Osteoblast (primary cell): ENCODE data around the gene RANBP10. TPM values are rescaled to one million over a fixed set of nuclear protein-coding genes. Genes with fewer than 3 reads are reported as not detected.

ENCODE experiments used
- DNase-seq: peaks from one replicate; pipeline ENCODE4 v3.0.0; 2011; ENCODE audit warnings: low spot score, mixed read lengths; ENCODE audit not compliant: insufficient read length; ENCODE audit errors: missing footprints
- H2AFZ ChIP-seq: 2 replicates; pipeline ENCODE4 v1.6.0; 2011; ENCODE audit warnings: mild to moderate bottlenecking, low read length
- H3K27ac ChIP-seq: 2 replicates; pipeline ENCODE4 v1.5.1; 2011; ENCODE audit warnings: mild to moderate bottlenecking, low read depth, low read length, moderate library complexity
- H3K27me3 ChIP-seq: 2 replicates; pipeline ENCODE4 v1.6.0; 2012; ENCODE audit warnings: mild to moderate bottlenecking, control low read depth, inconsistent platforms, low read length, moderate library complexity; ENCODE audit not compliant: insufficient read depth
- H3K36me3 ChIP-seq: 2 replicates; pipeline ENCODE4 v1.5.1; 2011; ENCODE audit warnings: mild to moderate bottlenecking, low read length, control low read depth, moderate library complexity; ENCODE audit not compliant: insufficient read depth
- H3K4me1 ChIP-seq: 2 replicates; pipeline ENCODE4 v1.5.1; 2011; ENCODE audit warnings: mild to moderate bottlenecking, low read length, control low read depth, moderate library complexity; ENCODE audit not compliant: insufficient read depth
- H3K4me2 ChIP-seq: 2 replicates; pipeline ENCODE4 v1.6.0; 2011; ENCODE audit warnings: mild to moderate bottlenecking, low read length; ENCODE audit not compliant: insufficient read depth
- H3K4me3 ChIP-seq: fragments of 200-600 bp; sonication (generic); 3 replicates; pipeline ENCODE4 v1.5.1; 2012; ENCODE audit warnings: mild to moderate bottlenecking, low read length, inconsistent platforms; ENCODE audit not compliant: insufficient read depth
- H3K79me2 ChIP-seq: 2 replicates; pipeline ENCODE4 v1.6.0; 2012; ENCODE audit warnings: mild to moderate bottlenecking, low read length, control low read depth, inconsistent platforms; ENCODE audit not compliant: insufficient read depth
- H3K9me3 ChIP-seq: 2 replicates; pipeline ENCODE4 v1.5.1; 2011; ENCODE audit warnings: low read depth, low read length, control low read depth
- H4K20me1 ChIP-seq: 2 replicates; pipeline ENCODE4 v1.6.0; 2012; ENCODE audit warnings: mild to moderate bottlenecking, low read length, control low read depth; ENCODE audit not compliant: insufficient read depth
- CTCF ChIP-seq: IDR thresholded peaks from 2 replicates; pipeline ENCODE4 v1.5.1; 2011; ENCODE audit warnings: mild to moderate bottlenecking, low read depth, low read length, moderate library complexity; ENCODE audit errors: extremely low read depth
- total RNA-seq: library from RNA; depleted of rRNA; stranded (reverse); fragments of >200 nt; gene quantifications from 2 replicates; pipeline ENCODE4 v1.2.3, GENCODE V29; 2012

Gene RANBP10
- total RNA-seq, 1 donor, result 5.4 TPM

- Histone ChIP-seq H3K79me2 (no peaks in the 10 kb centered on the region), H3K27ac (no peak overlapping the region), H3K4me2 (no peak overlapping the region), H2AFZ (no peak overlapping the region), H3K4me1 (peaks cover 6% of the 10 kb centered on the region), H3K27me3 (no peaks in the 10 kb centered on the region), H4K20me1 (peaks cover 3% of the 10 kb centered on the region), H3K36me3 (peaks cover 6% of the 10 kb centered on the region), H3K9me3 (no peaks in the 10 kb centered on the region), H3K4me3 (no peak overlapping the region)
- TF ChIP-seq CTCF, result no peak
- no peak for DNase-seq
Measured at GRCh38 chr16:67675999-67676398, 130.4 kb downstream of the RANBP10 start.

- no peak overlapping the region for H3K27ac ChIP-seq
- no peaks in the 10 kb centered on the region for H3K27me3 ChIP-seq
- H3K4me2 ChIP-seq, result no peak overlapping the region
- peak; percentile 1 for DNase-seq
- peaks cover 6% of the 10 kb centered on the region for H3K4me1 ChIP-seq
- H4K20me1 ChIP-seq, result peaks cover 3% of the 10 kb centered on the region
- H3K9me3 ChIP-seq, result no peaks in the 10 kb centered on the region
- no peak for TF ChIP-seq CTCF
- no peak overlapping the region for H3K4me3 ChIP-seq
- no peak overlapping the region for H2AFZ ChIP-seq
- peaks cover 6% of the 10 kb centered on the region for H3K36me3 ChIP-seq
- H3K79me2 ChIP-seq, result no peaks in the 10 kb centered on the region
Measured at GRCh38 chr16:67675579-67675935, 130.8 kb downstream of the RANBP10 start.

GRCh38 chr16:67674851-67675578 is 131.3 kb downstream of the RANBP10 start:
- H3K27ac ChIP-seq, result no peak overlapping the region
- no peaks in the 10 kb centered on the region for H3K27me3 ChIP-seq
- no peaks in the 10 kb centered on the region for H3K9me3 ChIP-seq
- DNase-seq, result peak; percentile 41
- no peaks in the 10 kb centered on the region for H3K79me2 ChIP-seq
- no peak overlapping the region for H3K4me2 ChIP-seq
- no peak overlapping the region for H3K4me3 ChIP-seq
- TF ChIP-seq CTCF, result no peak
- H4K20me1 ChIP-seq, result peaks cover 3% of the 10 kb centered on the region
- H3K4me1 ChIP-seq, result peaks cover 6% of the 10 kb centered on the region
- H2AFZ ChIP-seq, result no peak overlapping the region
- peaks cover 6% of the 10 kb centered on the region for H3K36me3 ChIP-seq

- Histone ChIP-seq H3K27me3 (no peaks in the 10 kb centered on the region), H3K36me3 (peaks cover 6% of the 10 kb centered on the region), H3K4me2 (no peak overlapping the region), H3K4me1 (peaks cover 6% of the 10 kb centered on the region), H3K9me3 (no peaks in the 10 kb centered on the region), H2AFZ (no peak overlapping the region), H3K4me3 (no peak overlapping the region), H3K27ac (no peak overlapping the region), H3K79me2 (no peaks in the 10 kb centered on the region), H4K20me1 (peaks cover 3% of the 10 kb centered on the region)
- no peak for TF ChIP-seq CTCF
- DNase-seq, result peak; percentile 72
Measured at GRCh38 chr16:67673712-67674580, 132.4 kb downstream of the RANBP10 start.
